A549 (cell line): ENCODE results near the gene LARGE1.

ENCODE experiments used
- CEBPB ChIP-seq, 2 experiments: fragments of >200 bp in 1 of 2; sonication (Bioruptor Twin) in 1 of 2; formaldehyde crosslinking in 1 of 2; IDR thresholded peaks; 2 replicates each; pipeline ENCODE4 v1.6.1; 2012 to 2016
- CTCF ChIP-seq: fragments of >200 bp; sonication (Bioruptor Twin); formaldehyde crosslinking; IDR thresholded peaks from 3 replicates; pipeline ENCODE4 v1.5.1; 2016
- EP300 ChIP-seq, 2 experiments: fragments of >200 bp; sonication (Bioruptor Twin); formaldehyde crosslinking; IDR thresholded peaks; 2 replicates in 1 of 2; 3 replicates in 1 of 2; pipeline ENCODE4 v1.6.1; 2016 to 2017
- HDAC2 ChIP-seq: fragments of 200-600 bp; sonication (generic); IDR thresholded peaks from 2 replicates; pipeline ENCODE4 v1.6.1; 2016
- KDM1A ChIP-seq: fragments of 200-600 bp; sonication (generic); IDR thresholded peaks from 2 replicates; pipeline ENCODE4 v1.6.1; 2016; ENCODE audit warnings: low read depth, mild to moderate bottlenecking
- POLR2A ChIP-seq: IDR thresholded peaks from 2 replicates; pipeline ENCODE4 v1.6.1; 2012; ENCODE audit warnings: mild to moderate bottlenecking, low read length
- TFCP2L1 ChIP-seq: fragments of 250-450 bp; sonication (Bioruptor Pico); IDR thresholded peaks from 2 replicates; pipeline ENCODE4 v1.5.0; 2021; ENCODE audit warnings: mild to moderate bottlenecking
- TP53 ChIP-seq: fragments of 250-450 bp; sonication (Bioruptor Pico); IDR thresholded peaks from 2 replicates; pipeline ENCODE4 v1.5.0; 2021; ENCODE audit warnings: mild to moderate bottlenecking, moderate library complexity

- no peak for TF ChIP-seq KDM1A
- no peak for TF ChIP-seq TP53 (CRISPR knock-in tag)
- no peak for TF ChIP-seq POLR2A
- TF ChIP-seq CEBPB (IDR thresholded peaks at IDR 0.05) = no peak
- TF ChIP-seq CTCF = no peak
- TF ChIP-seq HDAC2 = no peak
- TF ChIP-seq TFCP2L1 (CRISPR knock-in tag) = no peak
- TF ChIP-seq EP300 (IDR thresholded peaks at IDR 0.05) = no peak
Observed at GRCh38 chr22:33952776-33953175, 32.5 kb upstream of the LARGE1 start.
